Neural progenitor cell (in vitro differentiated cells): Measurements from ENCODE around the gene UGGT1. TPM values are rescaled to one million over a fixed set of nuclear protein-coding genes. Genes with fewer than 3 reads are reported as not detected.

ENCODE experiments used
- DNase-seq: peaks from one replicate; pipeline ENCODE4 v3.0.0-alpha.2; 2016; ENCODE audit warnings: low spot score
- H2AFZ ChIP-seq: fragments of 200-600 bp; sonication (generic); replicated peaks from 2 replicates; pipeline ENCODE4 v1.6.1; 2016; ENCODE audit warnings: antibody characterized with exemption
- H3F3A ChIP-seq: fragments of 200-600 bp; sonication (generic); 2 replicates; pipeline ENCODE4 v1.6.1; 2016; ENCODE audit warnings: antibody characterized with exemption, low read depth
- H3K27ac ChIP-seq: fragments of 200-600 bp; sonication (generic); 2 replicates; pipeline ENCODE4 v1.5.1; 2016; ENCODE audit warnings: mild to moderate bottlenecking
- H3K27me3 ChIP-seq: fragments of 200-600 bp; sonication (generic); 2 replicates; pipeline ENCODE4 v1.6.1; 2016; ENCODE audit warnings: mild to moderate bottlenecking, moderate library complexity
- H3K36me3 ChIP-seq: fragments of 200-600 bp; sonication (generic); 2 replicates; pipeline ENCODE4 v1.5.1; 2016
- H3K4me1 ChIP-seq: fragments of 200-600 bp; sonication (generic); 2 replicates; pipeline ENCODE4 v1.6.1; 2016; ENCODE audit warnings: mixed run types
- H3K4me2 ChIP-seq: fragments of 200-600 bp; sonication (generic); 2 replicates; pipeline ENCODE4 v1.6.1; 2016
- H3K4me3 ChIP-seq: fragments of 200-600 bp; sonication (generic); 2 replicates; pipeline ENCODE4 v1.5.1; 2016
- H3K79me2 ChIP-seq: fragments of 200-600 bp; sonication (generic); 2 replicates; pipeline ENCODE4 v1.6.1; 2016; ENCODE audit warnings: low read depth
- H3K9ac ChIP-seq: fragments of 200-600 bp; sonication (generic); 2 replicates; pipeline ENCODE4 v1.6.1; 2016
- H3K9me3 ChIP-seq: fragments of 200-600 bp; sonication (generic); 2 replicates; pipeline ENCODE4 v1.5.1; 2016; ENCODE audit warnings: low read depth
- H4K20me1 ChIP-seq: fragments of 200-600 bp; sonication (generic); 2 replicates; pipeline ENCODE4 v1.6.1; 2016; ENCODE audit warnings: low read depth
- H3K27ac Mint-ChIP-seq: 3 replicates; pipeline ENCODE4 v1.8.0; 2021; ENCODE audit warnings: mixed read lengths
- H3K27me3 Mint-ChIP-seq: 2 replicates; pipeline ENCODE4 v1.8.0; 2022; ENCODE audit warnings: low read depth, mild to moderate bottlenecking, inconsistent platforms, moderate library complexity, mixed read lengths; ENCODE audit not compliant: insufficient read depth
- H3K36me3 Mint-ChIP-seq: 3 replicates; pipeline ENCODE4 v1.8.0; 2021; ENCODE audit warnings: mixed read lengths
- H3K4me1 Mint-ChIP-seq: 3 replicates; pipeline ENCODE4 v1.8.0; 2021; ENCODE audit warnings: mixed read lengths
- H3K4me3 Mint-ChIP-seq: 3 replicates; pipeline ENCODE4 v1.8.0; 2021; ENCODE audit warnings: mild to moderate bottlenecking, moderate library complexity, mixed read lengths
- H3K9me3 Mint-ChIP-seq: 3 replicates; pipeline ENCODE4 v1.8.0; 2020; ENCODE audit warnings: mixed read lengths
- CTCF ChIP-seq: fragments of 200-600 bp; sonication (generic); IDR thresholded peaks from 2 replicates; pipeline ENCODE4 v1.5.1; 2017; ENCODE audit warnings: antibody characterized with exemption, mild to moderate bottlenecking
- EZH2 ChIP-seq: fragments of 200-600 bp; sonication (generic); IDR thresholded peaks from 2 replicates; pipeline ENCODE4 v1.6.1; 2017; ENCODE audit warnings: antibody characterized with exemption, mild to moderate bottlenecking, moderate library complexity
- EZH2phosphoT487 ChIP-seq: fragments of 200-600 bp; sonication (generic); IDR thresholded peaks from 2 replicates; pipeline ENCODE4 v1.6.1; 2017; ENCODE audit warnings: antibody characterized with exemption
- total RNA-seq: library from RNA; depleted of rRNA; stranded (reverse); fragments of >200 nt; gene quantifications from 2 replicates; pipeline ENCODE4 v1.2.3, GENCODE V29; 2015; ENCODE audit warnings: low replicate concordance

Gene UGGT1
- total RNA-seq, 1 donor from 2014 or later, result 56.3 TPM

- no peak overlapping the region for H2AFZ ChIP-seq
- H3K4me2 ChIP-seq, result peak overlapping the region; percentile 86
- Mint-ChIP-seq H3K9me3 (no peaks in the 10 kb centered on the region), H3K4me1 (peaks cover 18% of the 10 kb centered on the region), H3K36me3 (peaks cover 3% of the 10 kb centered on the region), H3K4me3 (peak overlapping the region; percentile 65), H3K27ac (no peak overlapping the region), H3K27me3 (peaks cover 4% of the 10 kb centered on the region)
- no peaks in the 10 kb centered on the region for H3K9me3 ChIP-seq
- H3K27me3 ChIP-seq, result no peaks in the 10 kb centered on the region
- peaks cover 63% of the 10 kb centered on the region for H3K79me2 ChIP-seq
- no peak for DNase-seq
- no peak overlapping the region for H3K27ac ChIP-seq
- peak overlapping the region; percentile 74 for H3K4me3 ChIP-seq
- TF ChIP-seq EZH2phosphoT487, result no peak
- no peak for TF ChIP-seq CTCF
- TF ChIP-seq EZH2, result no peak
- H3F3A ChIP-seq, result peaks cover 13% of the 10 kb centered on the region
- peak overlapping the region; percentile 27 for H3K9ac ChIP-seq
- no peaks in the 10 kb centered on the region for H3K4me1 ChIP-seq
- peaks cover 13% of the 10 kb centered on the region for H4K20me1 ChIP-seq
- peaks cover 3% of the 10 kb centered on the region for H3K36me3 ChIP-seq
Observed at GRCh38 chr2:128092656-128093055, 1.7 kb downstream of the UGGT1 start.

GRCh38 chr2:128093762-128094161, 2.8 kb downstream of the UGGT1 start:
- Mint-ChIP-seq H3K4me3 (no peak overlapping the region), H3K27me3 (peaks cover 4% of the 10 kb centered on the region), H3K9me3 (no peaks in the 10 kb centered on the region), H3K36me3 (peaks cover 4% of the 10 kb centered on the region), H3K4me1 (peaks cover 18% of the 10 kb centered on the region), H3K27ac (no peak overlapping the region)
- DNase-seq, result no peak
- TF ChIP-seq EZH2 (no peak), CTCF (no peak), EZH2phosphoT487 (no peak)
- H3K9me3 ChIP-seq, result no peaks in the 10 kb centered on the region
- peaks cover 13% of the 10 kb centered on the region for H4K20me1 ChIP-seq
- no peaks in the 10 kb centered on the region for H3K27me3 ChIP-seq
- H3K4me2 ChIP-seq, result no peak overlapping the region
- no peak overlapping the region for H2AFZ ChIP-seq
- H3K9ac ChIP-seq, result peak overlapping the region; percentile 27
- no peaks in the 10 kb centered on the region for H3K4me1 ChIP-seq
- H3F3A ChIP-seq, result peaks cover 13% of the 10 kb centered on the region
- H3K27ac ChIP-seq, result no peak overlapping the region
- H3K4me3 ChIP-seq, result no peak overlapping the region
- peaks cover 69% of the 10 kb centered on the region for H3K79me2 ChIP-seq
- peaks cover 3% of the 10 kb centered on the region for H3K36me3 ChIP-seq

GRCh38 chr2:128095201-128095600, 4.2 kb downstream of the UGGT1 start:
- Histone ChIP-seq H3K27me3 (no peaks in the 10 kb centered on the region), H2AFZ (no peak overlapping the region), H3K79me2 (peaks cover 72% of the 10 kb centered on the region), H3K36me3 (peaks cover 3% of the 10 kb centered on the region), H3K9ac (peak overlapping the region; percentile 36), H3K9me3 (no peaks in the 10 kb centered on the region), H3F3A (peaks cover 5% of the 10 kb centered on the region), H3K27ac (no peak overlapping the region), H4K20me1 (peaks cover 13% of the 10 kb centered on the region), H3K4me1 (no peaks in the 10 kb centered on the region), H3K4me3 (no peak overlapping the region), H3K4me2 (no peak overlapping the region)
- no peaks in the 10 kb centered on the region for H3K9me3 Mint-ChIP-seq
- H3K4me1 Mint-ChIP-seq, result peaks cover 11% of the 10 kb centered on the region
- H3K4me3 Mint-ChIP-seq, result no peak overlapping the region
- H3K36me3 Mint-ChIP-seq, result peaks cover 5% of the 10 kb centered on the region
- H3K27ac Mint-ChIP-seq, result no peak overlapping the region
- peaks cover 4% of the 10 kb centered on the region for H3K27me3 Mint-ChIP-seq
- no peak for DNase-seq
- TF ChIP-seq EZH2 (no peak), EZH2phosphoT487 (no peak)

- Histone ChIP-seq H3K9me3 (no peaks in the 10 kb centered on the region), H2AFZ (no peak overlapping the region), H3K27ac (no peak overlapping the region), H3F3A (no peaks in the 10 kb centered on the region), H3K9ac (no peak overlapping the region), H3K27me3 (no peaks in the 10 kb centered on the region), H4K20me1 (peaks cover 4% of the 10 kb centered on the region), H3K79me2 (peaks cover 24% of the 10 kb centered on the region), H3K4me3 (no peak overlapping the region), H3K36me3 (peaks cover 4% of the 10 kb centered on the region), H3K4me1 (no peaks in the 10 kb centered on the region), H3K4me2 (no peak overlapping the region)
- no peaks in the 10 kb centered on the region for H3K4me1 Mint-ChIP-seq
- H3K4me3 Mint-ChIP-seq, result no peak overlapping the region
- no peak for DNase-seq
- H3K36me3 Mint-ChIP-seq, result peaks cover 7% of the 10 kb centered on the region
- H3K9me3 Mint-ChIP-seq, result no peaks in the 10 kb centered on the region
- H3K27ac Mint-ChIP-seq, result no peak overlapping the region
- TF ChIP-seq EZH2phosphoT487, result no peak
- no peaks in the 10 kb centered on the region for H3K27me3 Mint-ChIP-seq
Observed at GRCh38 chr2:128103407-128103806, 12.4 kb downstream of the UGGT1 start.
